ENCODE results near the gene FADS6.
"Not testable (repeated sequence)": the region's sequence is repeated elsewhere in the genome, so short reads cannot be mapped to it uniquely, and the experiment has no call there.

The FADS6 gene

GRCh38 chr17:74920306-74920620, 26.8 kb upstream of the FADS6 start:
- DNase-seq, result no peak

GRCh38 chr17:74919440-74920305, 26.2 kb upstream of the FADS6 start:
- no peak for DNase-seq

- DNase-seq, result no peak
Measured at GRCh38 chr17:74918906-74919305, 25.5 kb upstream of the FADS6 start.

GRCh38 chr17:74917430-74917829, 24.0 kb upstream of the FADS6 start:
- no peak for DNase-seq

GRCh38 chr17:74916851-74917199, 23.4 kb upstream of the FADS6 start:
- no peak for DNase-seq

- DNase-seq, result no peak
Measured at GRCh38 chr17:74916136-74916850, 22.9 kb upstream of the FADS6 start.

- DNase-seq, result not testable (repeated sequence)
Measured at GRCh38 chr17:74911423-74911822, 18.0 kb upstream of the FADS6 start.

- not testable (repeated sequence) for DNase-seq
Measured at GRCh38 chr17:74909097-74909496, 15.7 kb upstream of the FADS6 start.

- no peak for DNase-seq
Measured at GRCh38 chr17:74907012-74907411, 13.6 kb upstream of the FADS6 start.

GRCh38 chr17:74906214-74906793, 12.9 kb upstream of the FADS6 start:
- not testable (repeated sequence) for DNase-seq

GRCh38 chr17:74904687-74905409, 11.4 kb upstream of the FADS6 start:
- DNase-seq, result no peak

GRCh38 chr17:74903671-74904070, 10.2 kb upstream of the FADS6 start:
- no peak for DNase-seq

- no peak for DNase-seq
Measured at GRCh38 chr17:74903034-74903433, 9.6 kb upstream of the FADS6 start.

GRCh38 chr17:74901353-74902135, 8.1 kb upstream of the FADS6 start:
- no peak for DNase-seq

GRCh38 chr17:74900208-74900607, 6.8 kb upstream of the FADS6 start:
- no peak for DNase-seq

GRCh38 chr17:74898376-74898946, 5.0 kb upstream of the FADS6 start:
- no peak for DNase-seq

GRCh38 chr17:74893936-74894671, 671 bp upstream of the FADS6 start:
- DNase-seq, result no peak

- DNase-seq, result no peak
Measured at GRCh38 chr17:74892013-74892841, 1.2 kb downstream of the FADS6 start.

- DNase-seq, result no peak
Measured at GRCh38 chr17:74890554-74890953, 2.9 kb downstream of the FADS6 start.

GRCh38 chr17:74888469-74888868, 5.0 kb downstream of the FADS6 start:
- no peak for DNase-seq
